DMS53 (cell line): ENCODE data around the gene RAB25.
"Not testable (repeated sequence)": the region's sequence is repeated elsewhere in the genome, so short reads cannot be mapped to it uniquely, and the experiment has no call there.

Experiments
- DNase-seq: peaks from one replicate; lab custom pipeline; 2025; lab: John Stamatoyannopoulos, UW

The RAB25 gene

GRCh38 chr1:156054500-156055280 is 6.3 kb upstream of the RAB25 start, which contains the start of gene LAMTOR2:
TSS of gene LAMTOR2 (plus strand) at chr1:156054782. CDS start at chr1:156054890, 108 bp downstream.
- peak; percentile 99 for DNase-seq

- no peak for DNase-seq
Observed at GRCh38 chr1:156055281-156056048, 5.5 kb upstream of the RAB25 start.

- no peak for DNase-seq
Observed at GRCh38 chr1:156056326-156056849, 4.6 kb upstream of the RAB25 start.

GRCh38 chr1:156062189-156062588 is 1.2 kb downstream of the RAB25 start:
- peak; percentile 35 for DNase-seq

GRCh38 chr1:156063997-156064285 is 3.0 kb downstream of the RAB25 start:
- DNase-seq = no peak

- no peak for DNase-seq
Observed at GRCh38 chr1:156064615-156065014, 3.7 kb downstream of the RAB25 start.

- no peak for DNase-seq
Observed at GRCh38 chr1:156065212-156065611, 4.3 kb downstream of the RAB25 start.

GRCh38 chr1:156065871-156066270 is 4.9 kb downstream of the RAB25 start:
- DNase-seq = no peak

GRCh38 chr1:156067262-156067661 is 6.3 kb downstream of the RAB25 start:
- DNase-seq = no peak

- no peak for DNase-seq
Observed at GRCh38 chr1:156069490-156070455, 8.8 kb downstream of the RAB25 start.

GRCh38 chr1:156070548-156070947 is 9.6 kb downstream of the RAB25 start:
- no peak for DNase-seq

GRCh38 chr1:156071332-156071816 is 10.4 kb downstream of the RAB25 start:
- not testable (repeated sequence) for DNase-seq

GRCh38 chr1:156072251-156072650 is 11.3 kb downstream of the RAB25 start:
- DNase-seq = no peak

- no peak for DNase-seq
Observed at GRCh38 chr1:156073110-156073687, 12.2 kb downstream of the RAB25 start.

GRCh38 chr1:156073740-156074139 is 12.8 kb downstream of the RAB25 start:
- no peak for DNase-seq

- DNase-seq = no peak
Observed at GRCh38 chr1:156074661-156075060, 13.7 kb downstream of the RAB25 start.

- peak; percentile 24 for DNase-seq
Observed at GRCh38 chr1:156075162-156075561, 14.2 kb downstream of the RAB25 start.

GRCh38 chr1:156075775-156076204 is 14.8 kb downstream of the RAB25 start:
- DNase-seq = no peak

GRCh38 chr1:156076609-156077429 is 15.9 kb downstream of the RAB25 start:
- no peak for DNase-seq

GRCh38 chr1:156077430-156077760 is 16.4 kb downstream of the RAB25 start:
- DNase-seq = no peak

- no peak for DNase-seq
Observed at GRCh38 chr1:156078728-156079127, 17.8 kb downstream of the RAB25 start.
